HepG2 (cell line): ENCODE measurements around the gene RPS14. TPM values are rescaled to one million over a fixed set of nuclear protein-coding genes. Genes with fewer than 3 reads are reported as not detected.
A peak's percentile ranks its signal among the peaks of the same experiment; 100 is the strongest.

Experiments used
- ARHGAP35 ChIP-seq: sonication (generic); formaldehyde crosslinking; IDR thresholded peaks from 2 replicates; pipeline ENCODE4 v1.9.0; 2022; ENCODE audit warnings: mild to moderate bottlenecking, inconsistent platforms, moderate library complexity, missing genetic modification reagents, borderline replicate concordance
- DPF2 ChIP-seq: sonication (generic); formaldehyde crosslinking; IDR thresholded peaks from 2 replicates; pipeline ENCODE4 v1.4.0; 2020; ENCODE audit warnings: mild to moderate bottlenecking, low read depth, missing genetic modification reagents, borderline replicate concordance
- ELF1 ChIP-seq: sonication (generic); formaldehyde crosslinking; IDR thresholded peaks from 2 replicates; pipeline ENCODE4 v1.4.0; 2020; ENCODE audit warnings: missing genetic modification reagents
- ETV6 ChIP-seq: sonication (generic); formaldehyde crosslinking; conservative IDR thresholded peaks from 2 replicates; pipeline ENCODE4 v1.4.0; 2020; ENCODE audit warnings: missing genetic modification reagents
- GFI1 ChIP-seq: sonication (generic); formaldehyde crosslinking; IDR thresholded peaks from 2 replicates; pipeline ENCODE4 v1.5.0; 2020; ENCODE audit warnings: missing genetic modification reagents, mild to moderate bottlenecking, borderline replicate concordance
- HDAC6 ChIP-seq: fragments of 200-600 bp; sonication (generic); IDR thresholded peaks from 2 replicates; pipeline ENCODE4 v1.7.0; 2017; ENCODE audit warnings: mild to moderate bottlenecking, antibody characterized with exemption, low read length, low read depth
- HMG20A ChIP-seq: IDR thresholded peaks from 2 replicates; pipeline ENCODE4 v1.6.1; 2016; ENCODE audit warnings: borderline replicate concordance
- KDM6A ChIP-seq: IDR thresholded peaks from 2 replicates; pipeline ENCODE4 v1.6.1; 2016; ENCODE audit warnings: low read depth
- KLF15 ChIP-seq: sonication (generic); formaldehyde crosslinking; IDR thresholded peaks from 2 replicates; pipeline ENCODE4 v1.8.1; 2023; ENCODE audit warnings: borderline replicate concordance, mild to moderate bottlenecking, inconsistent platforms, missing genetic modification reagents, mixed read lengths
- KLF16 ChIP-seq, 2 experiments: sonication (generic) in 1 of 2; formaldehyde crosslinking in 1 of 2; IDR thresholded peaks; 2 replicates each; pipeline versions ENCODE4 v1.6.1 to v1.8.0; 2016 to 2023; ENCODE audit warnings: missing genetic modification reagents in 2 of 2, missing compliant biosample characterization in 1 of 2
- NCOR1 ChIP-seq: fragments of 200-600 bp; sonication (generic); IDR thresholded peaks from 2 replicates; pipeline ENCODE4 v1.7.0; 2017; ENCODE audit warnings: antibody characterized with exemption, low read length, borderline replicate concordance
- PHB2 ChIP-seq: fragments of 450-650 bp; IDR thresholded peaks from 2 replicates; pipeline ENCODE4 v1.6.1; 2018; ENCODE audit not compliant: partially characterized antibody
- PITX1 ChIP-seq: sonication (generic); formaldehyde crosslinking; IDR thresholded peaks from 2 replicates; pipeline ENCODE4 v1.5.1; 2020; ENCODE audit warnings: mild to moderate bottlenecking, missing genetic modification reagents
- RARG ChIP-seq: sonication (generic); formaldehyde crosslinking; IDR thresholded peaks from 2 replicates; pipeline ENCODE4 v1.4.0; 2020; ENCODE audit warnings: low read depth, mild to moderate bottlenecking, missing genetic modification reagents
- SMAD3 ChIP-seq: sonication (generic); formaldehyde crosslinking; IDR thresholded peaks from 2 replicates; pipeline ENCODE4 v1.4.0; 2020; ENCODE audit warnings: missing genetic modification reagents
- SRY ChIP-seq: sonication (generic); formaldehyde crosslinking; IDR thresholded peaks from 2 replicates; pipeline ENCODE4 v1.8.0; 2022; ENCODE audit warnings: mild to moderate bottlenecking, missing genetic modification reagents
- TCF7 ChIP-seq: sonication (generic); IDR thresholded peaks from 2 replicates; pipeline ENCODE4 v1.6.1; 2016; ENCODE audit warnings: antibody characterized with exemption, low read depth
- TCF7L2 ChIP-seq: IDR thresholded peaks from 2 replicates; pipeline ENCODE4 v1.6.1; 2011; ENCODE audit warnings: mild to moderate bottlenecking, low read depth, low read length, moderate library complexity
- ZBTB7B ChIP-seq: sonication (generic); formaldehyde crosslinking; IDR thresholded peaks from 2 replicates; pipeline ENCODE4 v1.4.0; 2020; ENCODE audit warnings: missing genetic modification reagents
- ZC3H4 ChIP-seq: sonication (generic); formaldehyde crosslinking; IDR thresholded peaks from 2 replicates; pipeline ENCODE4 v1.4.0; 2020; ENCODE audit warnings: missing genetic modification reagents, borderline replicate concordance
- ZNF3 ChIP-seq: IDR thresholded peaks from 2 replicates; pipeline ENCODE4 v1.7.0; 2017; ENCODE audit warnings: inconsistent platforms
- ZNF329 ChIP-seq: sonication (generic); formaldehyde crosslinking; IDR thresholded peaks from 2 replicates; pipeline ENCODE4 v1.9.0; 2021; ENCODE audit warnings: low read depth, mild to moderate bottlenecking, missing genetic modification reagents
- ZNF709 ChIP-seq: sonication (generic); formaldehyde crosslinking; IDR thresholded peaks from 2 replicates; pipeline ENCODE4 v1.5.0; 2020; ENCODE audit warnings: mild to moderate bottlenecking, missing genetic modification reagents
- ZNF780A ChIP-seq: sonication (generic); formaldehyde crosslinking; IDR thresholded peaks from 2 replicates; pipeline ENCODE4 v1.8.0; 2022; ENCODE audit warnings: mild to moderate bottlenecking, missing genetic modification reagents, moderate library complexity
- ZSCAN12 ChIP-seq: sonication (generic); formaldehyde crosslinking; IDR thresholded peaks from 2 replicates; pipeline ENCODE4 v1.9.0; 2021; ENCODE audit warnings: mild to moderate bottlenecking, missing genetic modification reagents
- polyA plus RNA-seq, 8 experiments: library from polyadenylated mRNA; depleted of rRNA in 3 of 8; stranded (reverse) in 7 of 8; unstranded in 1 of 8; fragments of >200 nt; fragmentation: Illumina TruSeq in 4 of 8; extraction: Trizol in 4 of 8; gene quantifications; 2 replicates each; pipeline versions ENCODE4 v1.2.1 to v1.2.3, GENCODE V29; 2011 to 2016; ENCODE audit warnings: low read depth in 4 of 8, missing spikeins in 1 of 8, mixed read lengths in 1 of 8; ENCODE audit not compliant: insufficient read depth in 1 of 8
- total RNA-seq, 5 experiments: library from RNA; depleted of rRNA; stranded (reverse); fragments of >200 nt; fragmentation: Illumina TruSeq; extraction: Trizol; gene quantifications; 2 replicates each; pipeline ENCODE4 v1.2.3, GENCODE V29; 2016; ENCODE audit warnings: low read depth in 1 of 5
- TF ChIP-seq, protein P1 (sequence below): sonication (generic); formaldehyde crosslinking; IDR thresholded peaks from 2 replicates; pipeline ENCODE4 v1.5.1; 2020; ENCODE audit warnings: missing genetic modification reagents, mild to moderate bottlenecking, borderline replicate concordance
- TF ChIP-seq, protein P2 (sequence below): sonication (generic); formaldehyde crosslinking; IDR thresholded peaks from 2 replicates; pipeline ENCODE4 v1.5.0; 2020; ENCODE audit warnings: missing genetic modification reagents
- TF ChIP-seq, protein P3 (sequence below): sonication (generic); formaldehyde crosslinking; IDR thresholded peaks from 2 replicates; pipeline ENCODE4 v1.8.0; 2022; ENCODE audit warnings: mild to moderate bottlenecking, missing genetic modification reagents

RPS14 gene
- total and polyA plus RNA-seq, 2 of the 13 experiments (the other 11 are each of a cell fraction or from before 2014, with no cell fraction given) = 2,116 to 3,295 TPM

DNA sequence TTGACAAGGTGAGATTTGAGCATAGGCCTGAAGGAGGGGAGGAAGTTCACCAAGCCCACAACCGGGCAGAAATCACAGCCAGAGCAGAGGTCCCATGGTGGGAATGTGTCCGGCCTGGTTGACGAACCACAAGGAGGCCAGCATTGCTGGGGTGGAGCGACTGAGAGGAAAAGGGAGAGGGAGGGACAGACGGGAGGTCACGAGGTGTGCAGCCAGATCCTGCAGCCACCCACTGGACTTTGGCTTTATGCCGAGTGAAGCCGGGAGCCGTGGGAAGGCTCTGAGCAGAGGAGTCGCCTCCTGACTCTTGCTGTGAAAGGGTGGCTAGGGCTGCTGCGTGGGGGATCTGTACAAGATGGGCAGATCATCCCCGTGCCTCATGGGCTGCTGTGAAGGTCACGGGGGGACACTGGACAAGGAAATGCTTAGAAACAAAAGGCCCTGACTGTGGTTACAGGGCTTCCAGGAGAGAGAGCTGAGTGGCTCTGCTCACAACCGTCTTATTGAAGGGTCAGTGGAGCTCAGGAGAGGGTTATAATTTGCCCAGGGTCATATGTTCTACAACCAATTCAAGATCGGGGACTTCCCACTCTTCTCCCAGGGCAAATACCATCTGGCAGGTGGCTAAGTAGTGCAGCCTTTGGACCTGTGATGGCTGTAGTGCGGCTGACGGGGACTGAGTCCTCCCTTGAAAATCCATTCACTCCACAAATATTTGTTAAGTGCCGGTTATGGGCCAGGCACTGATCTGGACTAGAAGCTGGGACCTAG, 21.2 kb downstream of the RPS14 start (continued):
- TF ChIP-seq SRY (CRISPR knock-in tag) = no peak
- TF ChIP-seq ZSCAN12 (CRISPR knock-in tag) = no peak
- TF ChIP-seq GFI1 (CRISPR knock-in tag) = peak; percentile 85
- TF ChIP-seq, protein P1, sequence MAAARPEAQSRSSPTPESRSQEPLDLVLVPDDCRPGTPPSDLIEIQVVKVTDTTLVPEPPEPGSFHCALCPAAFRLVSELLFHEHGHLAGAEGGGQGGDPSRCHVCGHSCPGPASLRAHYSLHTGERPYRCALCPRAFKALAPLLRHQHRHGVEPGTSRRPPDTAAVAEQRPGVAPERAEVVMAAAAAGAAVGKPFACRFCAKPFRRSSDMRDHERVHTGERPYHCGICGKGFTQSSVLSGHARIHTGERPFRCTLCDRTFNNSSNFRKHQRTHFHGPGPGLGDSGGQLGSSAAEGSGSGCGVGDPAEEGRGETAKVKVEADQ (CRISPR knock-in tag) = no peak
- TF ChIP-seq KLF16 (CRISPR knock-in tag; IDR thresholded peaks at IDR 0.05) = peak in 1 of 2 experiments; percentile 33; a peak in 1 of 4 replicates
- TF ChIP-seq ELF1 (CRISPR knock-in tag) = peak; percentile 19; the same call in 1 of the 2 replicates
- TF ChIP-seq, protein P2, sequence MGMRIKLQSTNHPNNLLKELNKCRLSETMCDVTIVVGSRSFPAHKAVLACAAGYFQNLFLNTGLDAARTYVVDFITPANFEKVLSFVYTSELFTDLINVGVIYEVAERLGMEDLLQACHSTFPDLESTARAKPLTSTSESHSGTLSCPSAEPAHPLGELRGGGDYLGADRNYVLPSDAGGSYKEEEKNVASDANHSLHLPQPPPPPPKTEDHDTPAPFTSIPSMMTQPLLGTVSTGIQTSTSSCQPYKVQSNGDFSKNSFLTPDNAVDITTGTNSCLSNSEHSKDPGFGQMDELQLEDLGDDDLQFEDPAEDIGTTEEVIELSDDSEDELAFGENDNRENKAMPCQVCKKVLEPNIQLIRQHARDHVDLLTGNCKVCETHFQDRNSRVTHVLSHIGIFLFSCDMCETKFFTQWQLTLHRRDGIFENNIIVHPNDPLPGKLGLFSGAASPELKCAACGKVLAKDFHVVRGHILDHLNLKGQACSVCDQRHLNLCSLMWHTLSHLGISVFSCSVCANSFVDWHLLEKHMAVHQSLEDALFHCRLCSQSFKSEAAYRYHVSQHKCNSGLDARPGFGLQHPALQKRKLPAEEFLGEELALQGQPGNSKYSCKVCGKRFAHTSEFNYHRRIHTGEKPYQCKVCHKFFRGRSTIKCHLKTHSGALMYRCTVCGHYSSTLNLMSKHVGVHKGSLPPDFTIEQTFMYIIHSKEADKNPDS = 0 out of 2 replicates have a peak, but pooled peaks have one; percentile 31
- no peak for TF ChIP-seq TCF7
- TF ChIP-seq ZC3H4 = no peak
- 0 out of 2 replicates have a peak, but pooled peaks have one; percentile 9 for TF ChIP-seq KDM6A
- TF ChIP-seq ZNF329 (CRISPR knock-in tag) = no peak
- peak; percentile 43; the same call in 1 of the 2 replicates for TF ChIP-seq DPF2 (CRISPR knock-in tag)
- 0 out of 2 replicates have a peak, but pooled peaks have one; percentile 57 for TF ChIP-seq NCOR1
- TF ChIP-seq, protein P3, sequence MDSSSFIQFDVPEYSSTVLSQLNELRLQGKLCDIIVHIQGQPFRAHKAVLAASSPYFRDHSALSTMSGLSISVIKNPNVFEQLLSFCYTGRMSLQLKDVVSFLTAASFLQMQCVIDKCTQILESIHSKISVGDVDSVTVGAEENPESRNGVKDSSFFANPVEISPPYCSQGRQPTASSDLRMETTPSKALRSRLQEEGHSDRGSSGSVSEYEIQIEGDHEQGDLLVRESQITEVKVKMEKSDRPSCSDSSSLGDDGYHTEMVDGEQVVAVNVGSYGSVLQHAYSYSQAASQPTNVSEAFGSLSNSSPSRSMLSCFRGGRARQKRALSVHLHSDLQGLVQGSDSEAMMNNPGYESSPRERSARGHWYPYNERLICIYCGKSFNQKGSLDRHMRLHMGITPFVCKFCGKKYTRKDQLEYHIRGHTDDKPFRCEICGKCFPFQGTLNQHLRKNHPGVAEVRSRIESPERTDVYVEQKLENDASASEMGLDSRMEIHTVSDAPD (CRISPR knock-in tag) = no peak; the same call in 1 of the 2 replicates
- no peak; the same call in 1 of the 2 replicates for TF ChIP-seq ARHGAP35 (CRISPR knock-in tag)
- no peak for TF ChIP-seq ZNF780A (CRISPR knock-in tag)
- TF ChIP-seq ZNF3 (CRISPR knock-in tag) = no peak
- no peak; the same call in 1 of the 2 replicates for TF ChIP-seq ZBTB7B
- no peak for TF ChIP-seq ZNF709 (CRISPR knock-in tag)
- no peak for TF ChIP-seq PITX1
- TF ChIP-seq HMG20A (CRISPR knock-in tag) = no peak; the same call in 1 of the 2 replicates
- TF ChIP-seq PHB2 = no peak
- TF ChIP-seq SMAD3 = peak; percentile 67
- TF ChIP-seq RARG (CRISPR knock-in tag) = no peak
- peak; percentile 59; the same call in 1 of the 2 replicates for TF ChIP-seq ETV6 (CRISPR knock-in tag)
- no peak for TF ChIP-seq KLF15
- TF ChIP-seq TCF7L2 = no peak
- no peak for TF ChIP-seq HDAC6
